Measurements from ENCODE around the gene UBAC1.

DNA sequence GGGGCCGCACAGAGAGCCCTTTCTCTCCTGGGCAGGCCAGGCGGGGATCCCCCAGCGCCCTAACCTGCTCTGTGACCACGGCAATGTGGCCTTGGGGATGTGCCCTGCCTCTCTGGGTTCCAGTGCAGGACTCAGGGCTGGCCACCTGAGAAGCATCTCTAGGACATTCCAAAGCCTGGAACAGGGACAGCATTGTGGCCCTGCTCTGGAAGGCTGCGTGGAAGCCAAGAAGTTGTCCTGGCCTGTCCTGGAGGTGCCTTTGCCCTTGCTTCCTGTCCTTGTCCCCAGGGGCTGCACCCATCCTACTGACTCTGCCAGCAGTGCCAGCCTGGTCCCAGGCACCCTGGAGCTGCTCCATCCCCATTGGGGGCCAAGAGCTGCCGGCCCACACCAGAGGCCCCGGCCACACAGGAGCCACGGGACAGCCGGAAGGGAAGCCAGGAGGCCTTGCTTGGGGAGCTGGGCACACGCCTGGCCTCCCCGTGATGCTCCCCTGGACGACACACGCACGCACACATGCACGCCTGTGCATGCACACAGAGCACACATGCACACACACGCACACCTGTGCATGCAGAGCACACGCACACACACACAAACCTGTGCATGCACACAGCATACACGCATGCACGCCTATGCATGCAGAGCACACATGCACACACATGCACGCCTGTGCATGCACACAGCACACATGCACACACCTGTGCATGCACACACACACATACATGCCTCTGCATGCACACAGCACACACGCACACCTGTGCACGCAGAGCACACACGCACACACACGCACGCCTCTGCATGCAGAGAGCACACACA lies 33.8 kb downstream of the UBAC1 start:
- TF ChIP-seq, protein P1, sequence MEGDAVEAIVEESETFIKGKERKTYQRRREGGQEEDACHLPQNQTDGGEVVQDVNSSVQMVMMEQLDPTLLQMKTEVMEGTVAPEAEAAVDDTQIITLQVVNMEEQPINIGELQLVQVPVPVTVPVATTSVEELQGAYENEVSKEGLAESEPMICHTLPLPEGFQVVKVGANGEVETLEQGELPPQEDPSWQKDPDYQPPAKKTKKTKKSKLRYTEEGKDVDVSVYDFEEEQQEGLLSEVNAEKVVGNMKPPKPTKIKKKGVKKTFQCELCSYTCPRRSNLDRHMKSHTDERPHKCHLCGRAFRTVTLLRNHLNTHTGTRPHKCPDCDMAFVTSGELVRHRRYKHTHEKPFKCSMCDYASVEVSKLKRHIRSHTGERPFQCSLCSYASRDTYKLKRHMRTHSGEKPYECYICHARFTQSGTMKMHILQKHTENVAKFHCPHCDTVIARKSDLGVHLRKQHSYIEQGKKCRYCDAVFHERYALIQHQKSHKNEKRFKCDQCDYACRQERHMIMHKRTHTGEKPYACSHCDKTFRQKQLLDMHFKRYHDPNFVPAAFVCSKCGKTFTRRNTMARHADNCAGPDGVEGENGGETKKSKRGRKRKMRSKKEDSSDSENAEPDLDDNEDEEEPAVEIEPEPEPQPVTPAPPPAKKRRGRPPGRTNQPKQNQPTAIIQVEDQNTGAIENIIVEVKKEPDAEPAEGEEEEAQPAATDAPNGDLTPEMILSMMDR (optimal IDR thresholded peaks at IDR 0.05 in 1 of 3, IDR thresholded peaks at IDR 0.05 in 1 of 3, conservative IDR thresholded peaks at IDR 0.05 in 1 of 3; ENCODE audit: extremely low read depth in 1 of 3, insufficient read depth in 2 of 3, low read length in 3 of 3) = no peak
- TF ChIP-seq EZH2 (IDR thresholded peaks at IDR 0.05; ENCODE audit: low read length) = no peak
